CD4-positive, CD25-positive, alpha-beta regulatory T cell (primary cell): ENCODE data around the gene GEMIN2. TPM values are rescaled to one million over a fixed set of nuclear protein-coding genes. Genes with fewer than 3 reads are reported as not detected.
"Not testable (repeated sequence)": the region's sequence is repeated elsewhere in the genome, so short reads cannot be mapped to it uniquely, and the experiment has no call there.

Experiments used
- ATAC-seq, 2 donors: fragments of 150-1000 bp; cut with Tn5 transposase; one replicate each; pipeline ENCODE4 v1.10.0; 2021; ENCODE audit warnings: low read depth in 2 of 2, moderate number of reproducible peaks in 2 of 2, moderate library complexity in 1 of 2
- DNase-seq, 3 donors: peaks; one replicate each; pipeline versions ENCODE4 v3.0.0 to v3.0.0-alpha.2; 2012 to 2022; ENCODE audit warnings: mixed read lengths in 1 of 3
- H3K27ac ChIP-seq: one replicate; pipeline ENCODE4 v1.7.0; 2013; ENCODE audit warnings: mild to moderate bottlenecking, low read length; ENCODE audit not compliant: insufficient read depth, poor library complexity, severe bottlenecking
- H3K27me3 ChIP-seq: one replicate; pipeline ENCODE4 v1.7.0; 2013; ENCODE audit warnings: low read length; ENCODE audit not compliant: control insufficient read depth, insufficient read depth
- H3K36me3 ChIP-seq: one replicate; pipeline ENCODE4 v1.7.0; 2013; ENCODE audit warnings: mild to moderate bottlenecking, low read length, moderate library complexity; ENCODE audit not compliant: control insufficient read depth, insufficient read depth
- H3K4me1 ChIP-seq: 2 replicates; pipeline ENCODE4 v1.7.0; 2013; ENCODE audit warnings: mild to moderate bottlenecking, low read length; ENCODE audit not compliant: insufficient read depth, control insufficient read depth, poor library complexity, severe bottlenecking
- H3K4me3 ChIP-seq: one replicate; pipeline ENCODE4 v1.7.0; 2013; ENCODE audit warnings: low read depth, mild to moderate bottlenecking, low read length, moderate library complexity
- H3K9me3 ChIP-seq, 2 experiments: 1 replicate in 1 of 2; 2 replicates in 1 of 2; pipeline ENCODE4 v1.7.0; 2013; ENCODE audit warnings: low read length in 2 of 2, mild to moderate bottlenecking in 1 of 2, moderate library complexity in 1 of 2; ENCODE audit not compliant: control insufficient read depth in 2 of 2
- H3K27ac Mint-ChIP-seq, 3 donors: one replicate each; pipeline ENCODE4 v1.8.0; 2020 to 2022; ENCODE audit warnings: mild to moderate bottlenecking in 3 of 3, mixed read lengths in 3 of 3, moderate library complexity in 2 of 3
- H3K27me3 Mint-ChIP-seq: one replicate; pipeline ENCODE4 v1.8.0; 2022; ENCODE audit warnings: mild to moderate bottlenecking, mixed read lengths
- H3K36me3 Mint-ChIP-seq: one replicate; pipeline ENCODE4 v1.8.0; 2020; ENCODE audit warnings: mixed read lengths
- H3K4me1 Mint-ChIP-seq, 4 donors: one replicate each; pipeline ENCODE4 v1.8.0; 2020 to 2022; ENCODE audit warnings: mixed read lengths in 4 of 4, mild to moderate bottlenecking in 1 of 4
- H3K4me3 Mint-ChIP-seq, 4 donors: one replicate each; pipeline ENCODE4 v1.8.0; 2020 to 2022; ENCODE audit warnings: mild to moderate bottlenecking in 4 of 4, mixed read lengths in 4 of 4, moderate library complexity in 3 of 4
- H3K9me3 Mint-ChIP-seq, 7 donors: one replicate each; pipeline ENCODE4 v1.8.0; 2020 to 2022; ENCODE audit warnings: mixed read lengths in 7 of 7, mild to moderate bottlenecking in 3 of 7, moderate library complexity in 2 of 7
- polyA plus RNA-seq, 4 donors: library from polyadenylated mRNA; unstranded; fragments of 300-500 nt; fragmentation: Illumina TruSeq; gene quantifications; one replicate each; pipeline ENCODE4 v1.2.3, GENCODE V29; 2021
- total RNA-seq: library from RNA; stranded (reverse); gene quantifications from one replicate; pipeline ENCODE4 v1.2.3, GENCODE V29; 2022

GEMIN2 gene
- total and polyA plus RNA-seq, 5 donors from 2014 or later, result 13.4 to 18.8 (median 17.7) TPM

DNA sequence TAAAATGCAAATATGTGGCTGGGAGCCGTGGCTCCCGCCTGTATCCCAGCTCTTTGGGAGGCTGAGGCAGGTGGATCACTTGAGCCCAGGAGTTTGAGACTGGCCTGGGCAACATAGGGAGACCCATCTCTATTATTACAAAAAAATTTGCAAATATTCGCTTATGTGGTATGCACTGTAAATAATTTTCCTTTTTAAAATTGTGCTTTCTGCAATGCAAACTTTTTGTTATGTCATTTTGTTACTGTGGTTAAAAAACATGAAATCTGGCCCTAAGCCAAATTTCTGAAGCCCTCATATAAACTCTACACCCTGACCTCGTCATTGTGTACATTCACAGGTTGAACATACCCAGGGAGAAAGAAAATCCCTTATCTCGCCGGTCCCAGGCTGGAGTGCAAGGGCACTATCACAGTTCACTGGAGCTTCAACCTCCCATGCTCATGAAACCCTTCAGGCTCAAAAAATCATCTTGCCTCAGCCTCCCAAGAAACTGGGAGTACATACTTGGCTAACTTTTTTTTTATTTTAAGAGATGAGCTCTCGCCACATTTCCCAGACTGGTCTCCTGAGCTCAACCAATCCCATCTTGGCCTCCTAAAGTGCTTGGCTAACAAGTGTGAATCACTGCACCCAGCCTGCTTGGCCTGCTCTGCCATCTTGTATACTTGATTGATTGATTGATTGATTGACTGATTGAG, 31.3 kb downstream of the GEMIN2 start:
- H3K27me3 ChIP-seq, result no peaks in the 10 kb centered on the region
- Mint-ChIP-seq H3K4me1 (peaks cover 0 to 5% (median under 1%) of the 10 kb centered on the region in 4 donors), H3K36me3 (peaks cover 37% of the 10 kb centered on the region), H3K9me3 (no peaks in the 10 kb centered on the region), H3K4me3 (no peak overlapping the region), H3K27me3 (no peaks in the 10 kb centered on the region), H3K27ac (no peak overlapping the region)
- ATAC-seq (no peak), DNase-seq (no peak)
- peaks cover 30% of the 10 kb centered on the region for H3K36me3 ChIP-seq
- no peaks in the 10 kb centered on the region for H3K9me3 ChIP-seq
- no peak overlapping the region for H3K4me3 ChIP-seq
- H3K4me1 ChIP-seq, result no peaks in the 10 kb centered on the region
- H3K27ac ChIP-seq, result no peak overlapping the region

DNA sequence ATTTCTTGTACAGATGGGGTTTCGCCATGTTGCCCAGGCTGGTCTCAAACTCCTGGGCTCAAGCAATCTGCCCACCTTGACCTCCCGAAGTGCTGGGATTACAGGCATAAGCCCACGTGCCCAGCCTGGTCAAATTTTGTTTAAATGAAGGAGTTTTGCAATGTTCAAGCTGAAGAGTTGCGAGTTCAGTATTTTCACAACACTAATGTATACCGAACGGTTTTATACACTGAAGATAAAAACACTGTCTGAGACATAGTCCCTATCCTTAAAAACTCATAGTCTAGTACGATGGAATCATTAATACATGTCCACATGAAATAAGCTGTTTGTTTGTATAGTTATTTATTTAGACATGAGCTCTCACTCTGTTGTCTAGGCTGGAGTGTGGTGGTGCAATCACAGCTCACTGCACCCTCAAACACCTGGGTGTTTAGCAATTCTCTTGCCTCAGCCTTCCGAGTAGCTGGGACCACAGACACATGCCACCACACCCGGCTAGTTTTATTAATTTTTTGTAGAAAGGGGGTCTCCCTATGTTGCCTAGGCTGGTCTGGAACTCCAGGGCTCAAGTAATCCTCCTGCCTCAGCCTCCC, 40.6 kb downstream of the GEMIN2 start:
- Mint-ChIP-seq H3K9me3 (no peaks in the 10 kb centered on the region), H3K4me3 (no peak overlapping the region), H3K36me3 (peaks cover 17% of the 10 kb centered on the region), H3K27ac (no peak overlapping the region), H3K4me1 (peaks cover 0 to 5% (median 1%) of the 10 kb centered on the region in 4 donors), H3K27me3 (peaks cover 4% of the 10 kb centered on the region)
- H3K4me3 ChIP-seq, result no peak overlapping the region
- H3K27me3 ChIP-seq, result no peaks in the 10 kb centered on the region
- ATAC-seq, result no peak
- no peak overlapping the region for H3K27ac ChIP-seq
- H3K36me3 ChIP-seq, result peaks cover 64% of the 10 kb centered on the region
- DNase-seq, result no peak
- H3K4me1 ChIP-seq, result no peaks in the 10 kb centered on the region
- H3K9me3 ChIP-seq, result no peaks in the 10 kb centered on the region

DNA sequence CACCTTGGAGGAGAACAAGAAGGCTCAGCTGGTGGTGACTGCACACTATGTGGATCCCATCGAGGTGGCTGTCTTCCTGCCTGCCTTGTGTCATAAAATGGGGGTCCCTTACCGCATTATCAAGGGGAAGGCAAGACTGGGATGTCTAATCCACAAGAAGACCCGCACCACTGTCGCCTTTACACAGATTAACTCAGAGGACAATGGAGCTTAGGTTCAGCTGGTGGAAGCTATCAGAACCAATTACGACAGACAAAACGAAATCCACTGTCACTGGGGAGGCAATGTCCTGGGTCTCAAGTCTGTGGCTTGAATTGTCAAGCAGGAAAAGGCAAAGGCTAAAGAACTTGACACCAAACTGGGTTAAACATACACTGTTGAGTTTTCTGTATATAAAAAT, 43.4 kb downstream of the GEMIN2 start:
- Histone ChIP-seq H3K4me3 (no peak overlapping the region), H3K9me3 (no peaks in the 10 kb centered on the region), H3K36me3 (peaks cover 64% of the 10 kb centered on the region), H3K27me3 (no peaks in the 10 kb centered on the region), H3K4me1 (no peaks in the 10 kb centered on the region), H3K27ac (no peak overlapping the region)
- Mint-ChIP-seq H3K4me1 (peaks cover 11 to 28% (median 22%) of the 10 kb centered on the region in 4 donors), H3K4me3 (no peak overlapping the region), H3K36me3 (peaks cover 23% of the 10 kb centered on the region), H3K9me3 (no peaks in the 10 kb centered on the region), H3K27me3 (peaks cover 4% of the 10 kb centered on the region), H3K27ac (no peak overlapping the region)
- ATAC-seq (no peak), DNase-seq (no peak)

DNA sequence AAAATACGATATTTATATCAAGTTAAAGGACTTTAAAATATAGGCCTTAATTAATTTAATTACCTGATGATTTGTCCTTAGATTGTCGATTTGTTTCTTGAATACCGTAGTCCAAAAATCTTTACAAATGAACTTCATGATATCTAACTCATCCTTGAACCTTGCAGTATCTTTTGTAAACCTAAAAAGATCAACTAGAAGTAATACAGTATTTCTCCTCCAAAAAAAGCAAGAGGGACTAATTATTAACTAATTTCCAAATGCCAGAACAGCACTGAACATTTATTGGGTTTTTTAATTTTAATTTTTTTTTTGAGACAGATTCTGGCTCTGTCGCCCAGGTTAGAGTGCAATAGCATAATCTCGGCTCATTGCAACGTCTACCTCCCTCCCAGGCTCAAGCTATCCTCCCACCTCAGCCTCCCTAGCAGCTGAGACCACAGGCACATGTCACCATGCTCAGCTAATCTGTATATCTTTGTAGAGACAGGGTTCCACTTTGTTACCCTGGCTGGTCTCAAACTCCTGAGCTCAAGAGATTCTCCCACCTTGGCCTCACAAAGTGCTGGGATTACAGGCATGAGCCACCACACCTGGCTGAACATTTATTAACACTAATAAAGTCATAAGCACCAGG, 44.2 kb downstream of the GEMIN2 start:
- Histone ChIP-seq H3K27me3 (no peaks in the 10 kb centered on the region), H3K27ac (no peak overlapping the region), H3K9me3 (no peaks in the 10 kb centered on the region), H3K36me3 (peaks cover 61% of the 10 kb centered on the region), H3K4me1 (no peaks in the 10 kb centered on the region), H3K4me3 (no peak overlapping the region)
- no peak overlapping the region for H3K4me3 Mint-ChIP-seq
- ATAC-seq, result no peak
- peaks cover 12 to 33% (median 25%) of the 10 kb centered on the region in 4 donors for H3K4me1 Mint-ChIP-seq
- peaks cover 26% of the 10 kb centered on the region for H3K36me3 Mint-ChIP-seq
- H3K9me3 Mint-ChIP-seq, result no peaks in the 10 kb centered on the region
- H3K27ac Mint-ChIP-seq, result no peak overlapping the region
- peaks cover 4% of the 10 kb centered on the region for H3K27me3 Mint-ChIP-seq
- DNase-seq, result no peak

DNA sequence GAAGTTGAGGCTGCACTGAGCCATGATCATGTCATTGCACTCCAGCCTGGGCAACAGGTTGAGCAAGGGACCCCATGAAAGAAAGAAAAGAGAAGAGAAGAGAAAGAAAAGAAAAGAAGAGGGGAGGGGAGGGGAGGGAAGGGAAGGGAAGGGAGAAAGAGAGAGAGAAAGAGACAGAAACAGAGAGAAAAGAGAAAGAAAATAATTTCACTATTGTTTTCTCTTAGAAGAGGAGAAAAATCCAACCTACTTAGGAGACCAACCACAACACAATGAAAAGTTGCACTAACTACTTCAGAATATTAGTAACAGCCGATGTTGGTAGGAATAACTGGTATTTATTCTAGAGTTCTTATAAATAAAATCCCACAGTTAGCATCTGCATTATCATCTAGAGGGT, 46.4 kb downstream of the GEMIN2 start:
- H3K4me3 ChIP-seq, result no peak overlapping the region
- H3K36me3 ChIP-seq, result peaks cover 47% of the 10 kb centered on the region
- no peaks in the 10 kb centered on the region for H3K27me3 ChIP-seq
- H3K9me3 Mint-ChIP-seq, result no peaks in the 10 kb centered on the region
- H3K9me3 ChIP-seq, result no peaks in the 10 kb centered on the region
- H3K4me1 Mint-ChIP-seq, result peaks cover 15 to 49% (median 39%) of the 10 kb centered on the region in 4 donors
- no peaks in the 10 kb centered on the region for H3K4me1 ChIP-seq
- H3K36me3 Mint-ChIP-seq, result peaks cover 37% of the 10 kb centered on the region
- H3K27me3 Mint-ChIP-seq, result peaks cover 4% of the 10 kb centered on the region
- no peak for ATAC-seq
- H3K27ac Mint-ChIP-seq, result no peak overlapping the region
- H3K4me3 Mint-ChIP-seq, result no peak overlapping the region
- H3K27ac ChIP-seq, result no peak overlapping the region
- DNase-seq, result no peak

DNA sequence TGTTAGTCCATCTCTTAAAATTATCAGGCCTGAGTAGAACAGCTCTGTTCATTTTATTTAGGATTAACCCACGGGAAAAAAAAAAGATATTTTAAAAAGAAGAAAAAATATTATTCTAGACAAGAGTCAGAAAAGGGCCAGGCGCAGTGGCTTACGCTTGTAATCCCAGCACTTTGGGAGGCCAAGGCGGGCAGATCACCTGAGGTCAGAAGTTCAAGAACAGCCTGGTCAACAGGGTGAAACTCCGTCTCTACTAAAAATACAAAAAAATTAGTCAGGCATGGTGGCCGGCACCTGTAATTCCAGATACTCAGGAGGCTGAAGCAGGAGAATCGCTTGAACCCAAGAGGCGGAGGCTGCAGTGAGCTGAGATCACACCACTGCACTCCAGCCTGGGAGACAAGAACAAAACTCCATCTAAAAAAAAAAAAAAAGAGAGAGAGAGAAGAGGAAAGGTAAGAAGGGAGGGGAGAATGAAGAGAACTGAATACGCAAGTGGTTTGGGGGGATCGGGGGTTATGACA, 53.7 kb downstream of the GEMIN2 start:
- not testable (repeated sequence) for H3K27ac ChIP-seq, H3K27me3 ChIP-seq, DNase-seq, H3K27ac Mint-ChIP-seq, H3K36me3 ChIP-seq, H3K9me3 Mint-ChIP-seq, ATAC-seq, H3K9me3 ChIP-seq, H3K27me3 Mint-ChIP-seq
- Mint-ChIP-seq H3K4me1 (peaks cover 35 to 69% (median 49%) of the 10 kb centered on the region in 4 donors), H3K36me3 (peaks cover 20% of the 10 kb centered on the region), H3K4me3 (peak overlapping the region; percentile 76 to 100 (median 90))
- peaks cover 35% of the 10 kb centered on the region for H3K4me1 ChIP-seq
- peak overlapping the region; percentile 98 for H3K4me3 ChIP-seq

DNA sequence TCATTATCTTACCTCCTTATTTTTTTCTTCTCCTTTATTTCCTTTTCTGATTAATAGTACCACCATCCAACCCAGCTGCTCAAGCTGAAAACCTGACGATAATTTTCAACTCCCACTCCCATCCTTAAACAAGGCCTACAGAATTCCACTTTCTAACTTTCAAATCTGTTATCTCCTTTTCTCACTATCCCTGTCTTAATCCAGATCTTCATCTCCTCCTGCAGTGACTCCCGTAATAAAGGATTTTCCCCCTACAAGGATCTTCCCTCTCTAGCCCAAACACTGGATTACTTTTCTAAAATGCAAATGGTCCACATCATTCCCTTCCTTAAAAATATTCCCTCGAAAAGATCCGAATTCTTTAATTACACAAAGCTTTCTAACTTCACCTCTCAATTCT, 54.5 kb downstream of the GEMIN2 start:
- H3K27ac Mint-ChIP-seq, result peak overlapping the region; percentile 63 to 94 (median 69)
- H3K9me3 Mint-ChIP-seq, result no peaks in the 10 kb centered on the region
- peaks cover 33 to 68% (median 46%) of the 10 kb centered on the region in 4 donors for H3K4me1 Mint-ChIP-seq
- no peak for DNase-seq
- ATAC-seq, result no peak
- no peaks in the 10 kb centered on the region for H3K9me3 ChIP-seq
- H3K4me1 ChIP-seq, result peaks cover 35% of the 10 kb centered on the region
- H3K27me3 ChIP-seq, result no peaks in the 10 kb centered on the region
- no peak overlapping the region for H3K27ac ChIP-seq
- peak overlapping the region; percentile 82 to 100 (median 100) for H3K4me3 Mint-ChIP-seq
- peaks cover 4% of the 10 kb centered on the region for H3K27me3 Mint-ChIP-seq
- peak overlapping the region; percentile 98 for H3K4me3 ChIP-seq
- peaks cover 5% of the 10 kb centered on the region for H3K36me3 ChIP-seq
- peaks cover 17% of the 10 kb centered on the region for H3K36me3 Mint-ChIP-seq
